OCI-LY7 (cell line): ENCODE results near the gene IGF2BP1. TPM values are rescaled to one million over a fixed set of nuclear protein-coding genes. Genes with fewer than 3 reads are reported as not detected.

Experiments
- BruUV-seq: library from RNA; stranded (reverse); fragments of 400-500 nt; replicated peaks from 2 replicates; lab custom pipeline; 2021; lab: Mats Ljungman, UMichigan
- CTCF ChIA-PET: fragments of 300-600 bp; sonication (Branson Sonifier 250); formaldehyde crosslinking; loops from one replicate; lab custom pipeline; 2022; ENCODE audit warnings: antibody characterized with exemption; ENCODE audit not compliant: unreplicated experiment; lab: Charles Lee
- POLR2A ChIA-PET: fragments of 300-600 bp; sonication (Branson Sonifier 250); formaldehyde crosslinking; loops from one replicate; lab custom pipeline; 2022; ENCODE audit warnings: antibody characterized with exemption; lab: Charles Lee
- DNase-seq: peaks from one replicate; pipeline ENCODE4 v3.0.0-alpha.2; 2015; ENCODE audit warnings: low spot score
- H2AFZ ChIP-seq: fragments of 200-600 bp; sonication (generic), shearing (Covaris generic); 2 replicates; pipeline ENCODE4 v1.6.1; 2014; ENCODE audit warnings: mild to moderate bottlenecking, antibody characterized with exemption, low read length, moderate library complexity
- H3K27ac ChIP-seq: fragments of 200-600 bp; sonication (generic); 2 replicates; pipeline ENCODE4 v1.5.1; 2014; ENCODE audit warnings: mixed run types, low read depth, mild to moderate bottlenecking, moderate library complexity, low read length, inconsistent platforms; ENCODE audit not compliant: poor library complexity, severe bottlenecking
- H3K36me3 ChIP-seq: fragments of 200-600 bp; sonication (generic); 2 replicates; pipeline ENCODE4 v1.6.1; 2014; ENCODE audit warnings: mild to moderate bottlenecking, antibody characterized with exemption, low read length, moderate library complexity, mixed read lengths; ENCODE audit not compliant: insufficient read depth
- H3K4me1 ChIP-seq: fragments of 200-600 bp; sonication (generic); 2 replicates; pipeline ENCODE4 v1.5.1; 2014; ENCODE audit warnings: mild to moderate bottlenecking, low read length; ENCODE audit not compliant: insufficient read depth, poor library complexity, severe bottlenecking
- H3K4me2 ChIP-seq: fragments of 200-600 bp; sonication (generic); 2 replicates; pipeline ENCODE4 v1.6.1; 2014; ENCODE audit warnings: mild to moderate bottlenecking, low read length
- H3K4me3 ChIP-seq: fragments of 200-600 bp; sonication (generic); 2 replicates; pipeline ENCODE4 v1.5.1; 2014; ENCODE audit warnings: mild to moderate bottlenecking, low read depth, low read length; ENCODE audit not compliant: poor library complexity, severe bottlenecking
- H3K79me2 ChIP-seq: fragments of 200-600 bp; sonication (generic); 2 replicates; pipeline ENCODE4 v1.6.1; 2016; ENCODE audit warnings: low read depth, mild to moderate bottlenecking, low read length, moderate library complexity, mixed read lengths; ENCODE audit not compliant: insufficient read depth
- H3K9me2 ChIP-seq: fragments of 200-600 bp; sonication (generic); 2 replicates; pipeline ENCODE4 v1.6.1; 2016; ENCODE audit warnings: mild to moderate bottlenecking, low read length, mixed read lengths; ENCODE audit not compliant: insufficient read depth
- H3K9me3 ChIP-seq: fragments of 200-600 bp; sonication (generic); 2 replicates; pipeline ENCODE4 v1.6.1; 2014; ENCODE audit warnings: mild to moderate bottlenecking, mixed run types, low read length, mixed read lengths
- H4K20me1 ChIP-seq: fragments of 200-600 bp; sonication (generic); 2 replicates; pipeline ENCODE4 v1.6.1; 2014; ENCODE audit warnings: mild to moderate bottlenecking, antibody characterized with exemption, low read length, moderate library complexity, mixed read lengths; ENCODE audit not compliant: insufficient read depth
- EZH2phosphoT487 ChIP-seq: fragments of 200-600 bp; sonication (generic); IDR thresholded peaks from 2 replicates; pipeline ENCODE4 v1.6.1; 2018; ENCODE audit warnings: low read depth, borderline replicate concordance, mild to moderate bottlenecking, mixed run types, antibody characterized with exemption, low read length, moderate library complexity, mixed read lengths
- intact Hi-C: fragments of 100-400 bp; cut with micrococcal nuclease; formaldehyde crosslinking; loops from one replicate; pipeline ENCODE4 v1.10.0; 2022; ENCODE audit not compliant: unreplicated experiment
- total RNA-seq, 2 experiments: library from RNA; depleted of rRNA in 1 of 2; stranded (reverse); fragments of >200 nt in 1 of 2; shearing (Covaris generic) in 1 of 2; gene quantifications; 2 replicates each; pipeline ENCODE4 v1.2.3, GENCODE V29; 2014 to 2022
- TF ChIP-seq, protein P1 (sequence below): fragments of 200-600 bp; sonication (generic); conservative IDR thresholded peaks from 2 replicates; pipeline ENCODE4 v1.5.1; 2014; ENCODE audit warnings: mild to moderate bottlenecking, antibody characterized with exemption, low read length, moderate library complexity, mixed read lengths

IGF2BP1 gene
- total RNA-seq, 2 experiments from 2014 or later, result 18.9 to 46.4 TPM

DNA sequence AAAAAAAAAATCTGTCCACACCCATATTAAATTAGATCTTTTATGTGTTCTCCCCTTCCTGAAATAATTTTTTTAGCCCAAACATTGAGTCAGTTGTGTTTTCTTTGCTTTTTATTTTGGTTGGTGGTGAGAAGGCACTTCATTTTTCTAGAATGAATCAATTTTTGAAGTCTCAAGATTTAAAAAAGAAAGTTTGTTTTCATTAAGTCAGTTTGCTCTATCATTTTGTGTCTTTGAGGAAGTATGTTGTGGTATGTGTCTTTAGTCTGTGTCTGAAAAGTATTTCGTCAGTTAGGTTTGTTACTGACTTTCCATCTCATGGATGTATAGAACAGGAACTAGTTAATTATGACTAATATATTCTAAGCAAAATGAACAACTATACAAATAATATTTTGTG is 3.8 kb downstream of the IGF2BP1 start:
- Histone ChIP-seq H3K79me2 (peaks cover 79% of the 10 kb centered on the region), H4K20me1 (peaks cover 35% of the 10 kb centered on the region), H3K4me3 (peak overlapping the region; percentile 83), H3K4me2 (peak overlapping the region; percentile 70), H2AFZ (no peak overlapping the region), H3K9me2 (no peaks in the 10 kb centered on the region), H3K36me3 (peaks cover 34% of the 10 kb centered on the region), H3K27ac (no peak overlapping the region), H3K9me3 (no peaks in the 10 kb centered on the region), H3K4me1 (peaks cover 22% of the 10 kb centered on the region)
- no TSS peak for BruUV-seq
- CTCF ChIA-PET, result no interaction called here
- intact Hi-C loops, result no loop called here
- DNase-seq, result no peak
- POLR2A ChIA-PET, result no interaction called here
- TF ChIP-seq, protein P1, sequence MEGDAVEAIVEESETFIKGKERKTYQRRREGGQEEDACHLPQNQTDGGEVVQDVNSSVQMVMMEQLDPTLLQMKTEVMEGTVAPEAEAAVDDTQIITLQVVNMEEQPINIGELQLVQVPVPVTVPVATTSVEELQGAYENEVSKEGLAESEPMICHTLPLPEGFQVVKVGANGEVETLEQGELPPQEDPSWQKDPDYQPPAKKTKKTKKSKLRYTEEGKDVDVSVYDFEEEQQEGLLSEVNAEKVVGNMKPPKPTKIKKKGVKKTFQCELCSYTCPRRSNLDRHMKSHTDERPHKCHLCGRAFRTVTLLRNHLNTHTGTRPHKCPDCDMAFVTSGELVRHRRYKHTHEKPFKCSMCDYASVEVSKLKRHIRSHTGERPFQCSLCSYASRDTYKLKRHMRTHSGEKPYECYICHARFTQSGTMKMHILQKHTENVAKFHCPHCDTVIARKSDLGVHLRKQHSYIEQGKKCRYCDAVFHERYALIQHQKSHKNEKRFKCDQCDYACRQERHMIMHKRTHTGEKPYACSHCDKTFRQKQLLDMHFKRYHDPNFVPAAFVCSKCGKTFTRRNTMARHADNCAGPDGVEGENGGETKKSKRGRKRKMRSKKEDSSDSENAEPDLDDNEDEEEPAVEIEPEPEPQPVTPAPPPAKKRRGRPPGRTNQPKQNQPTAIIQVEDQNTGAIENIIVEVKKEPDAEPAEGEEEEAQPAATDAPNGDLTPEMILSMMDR, result no peak
- no peak for TF ChIP-seq EZH2phosphoT487

DNA sequence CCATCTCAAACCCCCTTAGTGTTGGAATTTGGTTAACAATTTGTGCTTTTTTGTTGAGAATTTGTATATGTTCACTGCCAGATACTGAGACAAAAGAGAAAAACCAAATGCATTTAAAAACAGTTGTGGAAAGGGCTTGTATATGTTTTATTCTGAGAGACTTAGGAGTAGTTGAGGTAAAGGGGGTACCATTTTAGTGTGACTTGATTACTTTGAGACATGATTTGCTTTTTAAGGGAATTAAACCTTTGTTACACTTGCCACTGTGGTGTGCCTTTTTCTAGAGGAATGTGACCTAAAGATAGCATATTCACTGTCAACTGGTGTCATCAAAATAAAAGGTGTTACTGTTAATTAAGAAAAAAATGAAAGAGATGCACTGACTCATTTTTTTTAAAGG is 4.5 kb downstream of the IGF2BP1 start:
- ChIA-PET CTCF (no interaction called here), POLR2A (no interaction called here)
- Histone ChIP-seq H3K9me3 (no peaks in the 10 kb centered on the region), H3K9me2 (no peaks in the 10 kb centered on the region), H3K36me3 (peaks cover 41% of the 10 kb centered on the region), H4K20me1 (peaks cover 38% of the 10 kb centered on the region), H3K79me2 (peaks cover 87% of the 10 kb centered on the region), H2AFZ (no peak overlapping the region), H3K4me2 (peak overlapping the region; percentile 70), H3K27ac (no peak overlapping the region), H3K4me1 (peaks cover 29% of the 10 kb centered on the region), H3K4me3 (peak overlapping the region; percentile 83)
- intact Hi-C loops, result no loop called here
- TF ChIP-seq, protein P1, result no peak
- no peak for TF ChIP-seq EZH2phosphoT487
- BruUV-seq, result no TSS peak
- no peak for DNase-seq

DNA sequence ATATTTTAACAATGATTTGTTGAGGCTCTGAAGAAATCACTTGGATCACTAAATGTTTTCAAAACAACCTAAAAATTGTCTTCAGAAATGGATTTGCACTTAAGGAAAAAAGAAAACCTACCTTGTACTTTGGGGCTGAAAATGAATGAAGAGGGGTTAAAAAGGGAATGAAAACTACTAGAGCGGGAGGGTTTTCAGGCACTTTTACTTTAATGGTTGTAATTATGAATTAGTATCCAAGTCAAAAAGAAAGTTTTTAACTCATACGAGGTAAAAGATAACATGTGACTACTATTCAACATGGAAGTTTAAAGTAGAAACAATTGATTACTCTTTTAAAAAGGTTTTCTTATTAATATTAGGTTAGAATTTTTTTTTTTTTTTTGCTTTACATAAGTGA is 5.1 kb downstream of the IGF2BP1 start:
- intact Hi-C loops, result no loop called here
- peak overlapping the region; percentile 70 for H3K4me2 ChIP-seq
- peaks cover 36% of the 10 kb centered on the region for H3K4me1 ChIP-seq
- H3K4me3 ChIP-seq, result peak overlapping the region; percentile 83
- no peak overlapping the region for H2AFZ ChIP-seq
- DNase-seq, result no peak
- BruUV-seq, result no TSS peak
- H3K9me2 ChIP-seq, result no peaks in the 10 kb centered on the region
- H3K79me2 ChIP-seq, result peaks cover 93% of the 10 kb centered on the region
- peaks cover 38% of the 10 kb centered on the region for H4K20me1 ChIP-seq
- peaks cover 48% of the 10 kb centered on the region for H3K36me3 ChIP-seq
- H3K27ac ChIP-seq, result no peak overlapping the region
- H3K9me3 ChIP-seq, result no peaks in the 10 kb centered on the region
- TF ChIP-seq, protein P1, result no peak
- TF ChIP-seq EZH2phosphoT487, result no peak
- POLR2A ChIA-PET, result no interaction called here
- CTCF ChIA-PET, result no interaction called here
